GM19455 (cell line): ENCODE measurements around the gene CGB5.
"Not testable (repeated sequence)": the region's sequence is repeated elsewhere in the genome, so short reads cannot be mapped to it uniquely, and the experiment has no call there.

ENCODE experiments used
- ATAC-seq: cut with Tn5 transposase; IDR thresholded peaks from one replicate; pipeline ENCODE4 v1.9.1; 2021; ENCODE audit not compliant: unreplicated experiment

The CGB5 gene

GRCh38 chr19:49056902-49057596, 13.4 kb downstream of the CGB5 start:
- ATAC-seq: not testable (repeated sequence)

DNA sequence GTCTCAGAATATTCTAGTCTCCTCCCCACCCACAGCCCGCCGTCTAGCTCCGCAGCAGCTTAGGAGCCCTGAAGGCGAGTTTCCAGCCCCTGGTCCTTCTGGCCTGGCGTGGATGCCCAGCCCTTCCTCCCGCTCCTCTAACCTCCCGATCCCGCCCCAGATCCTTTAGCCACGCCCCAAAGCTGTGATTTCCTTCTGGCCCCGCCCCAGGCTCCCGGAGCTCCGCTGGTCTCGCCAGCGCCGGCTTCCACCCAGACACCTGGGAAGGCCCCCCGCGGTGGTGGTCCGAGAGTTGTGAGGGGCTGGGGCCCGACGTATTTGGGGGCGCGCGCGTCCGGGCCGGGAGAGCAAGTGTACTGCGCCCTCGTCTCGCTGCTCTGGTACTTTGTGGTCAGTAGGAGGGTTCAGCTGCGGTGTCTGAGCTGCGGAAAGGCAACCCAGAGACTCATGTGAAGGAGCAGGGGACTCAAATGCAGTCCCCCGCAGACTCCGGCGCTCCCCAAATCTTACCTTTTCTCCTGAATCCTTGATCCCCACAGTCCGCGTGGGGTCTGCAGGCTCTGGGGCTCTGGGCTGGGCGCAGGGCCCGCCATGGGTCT, 14.1 kb downstream of the CGB5 start, which contains the start of gene CGB7:
Gene CGB7, minus strand, starts transcription at position 114 of the 599 bp plus-strand sequence. CDS start 2,374 bp downstream, outside the sequence.
- ATAC-seq: no peak

- no peak for ATAC-seq
Observed at GRCh38 chr19:49058562-49058961, 14.9 kb downstream of the CGB5 start.

GRCh38 chr19:49059053-49059452, 15.4 kb downstream of the CGB5 start:
- ATAC-seq: no peak

- no peak for ATAC-seq
Observed at GRCh38 chr19:49061000-49061399, 17.4 kb downstream of the CGB5 start.

- no peak for ATAC-seq
Observed at GRCh38 chr19:49061445-49061844, 17.8 kb downstream of the CGB5 start.

DNA sequence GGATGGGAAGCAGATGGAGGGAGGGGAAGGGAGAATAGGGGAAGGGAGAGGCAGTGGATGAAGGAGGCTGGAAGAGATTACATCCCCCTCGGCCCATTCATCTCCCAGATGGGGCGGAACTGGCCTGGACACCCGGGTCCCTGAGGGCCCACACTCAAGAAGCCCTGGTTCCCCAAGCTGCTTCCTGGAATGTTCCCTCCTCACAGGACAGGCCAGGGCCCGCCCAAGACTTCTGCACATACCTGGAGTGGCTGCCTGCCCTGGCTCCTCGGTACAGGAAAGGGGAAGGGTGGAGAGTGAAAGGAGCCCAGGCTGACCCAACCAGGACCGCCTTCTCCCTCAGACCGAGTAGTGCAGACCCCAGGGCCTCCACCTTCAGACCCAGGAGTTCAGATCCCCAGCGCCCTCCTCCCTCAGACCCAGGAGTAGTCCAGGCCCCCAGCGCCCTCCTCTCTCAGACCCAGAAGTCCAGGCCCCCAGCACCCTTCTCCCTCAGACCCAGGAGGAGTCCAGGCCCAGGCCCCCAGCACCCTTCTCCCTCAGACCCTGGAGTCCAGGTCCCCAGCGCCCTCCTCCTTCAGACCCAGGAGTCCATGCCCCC, 20.5 kb downstream of the CGB5 start:
- no peak for ATAC-seq

GRCh38 chr19:49064768-49065611, 21.3 kb downstream of the CGB5 start, which contains the start of gene NTF4:
TSS of gene NTF4 (minus strand) at chr19:49064818. CDS start at chr19:49061997, 2,821 bp downstream.
- no peak for ATAC-seq

GRCh38 chr19:49065905-49066512, 22.4 kb downstream of the CGB5 start:
- ATAC-seq: no peak

DNA sequence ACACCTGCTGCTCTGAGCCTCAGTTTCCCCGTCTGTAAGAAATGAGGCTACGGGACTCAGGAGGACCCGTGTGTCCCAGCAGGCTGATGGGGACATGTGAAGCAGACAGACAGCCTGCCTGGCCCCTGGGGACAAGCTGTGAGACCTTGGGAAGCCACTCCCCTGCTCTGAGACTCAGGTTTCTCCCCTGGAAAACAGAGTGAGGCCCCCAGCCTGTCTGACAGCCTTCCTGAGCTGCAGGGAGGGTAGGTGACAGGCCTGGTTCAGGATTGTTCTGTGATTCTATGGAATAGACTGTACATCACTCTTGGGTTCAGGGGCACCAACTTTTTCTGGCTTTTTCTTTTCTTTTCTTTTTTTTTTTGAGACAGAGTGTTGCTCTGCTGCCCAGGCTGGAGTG, 23.9 kb downstream of the CGB5 start:
- ATAC-seq: no peak

- ATAC-seq: no peak
Observed at GRCh38 chr19:49069026-49069425, 25.4 kb downstream of the CGB5 start.

- ATAC-seq: no peak
Observed at GRCh38 chr19:49070416-49070815, 26.8 kb downstream of the CGB5 start.

DNA sequence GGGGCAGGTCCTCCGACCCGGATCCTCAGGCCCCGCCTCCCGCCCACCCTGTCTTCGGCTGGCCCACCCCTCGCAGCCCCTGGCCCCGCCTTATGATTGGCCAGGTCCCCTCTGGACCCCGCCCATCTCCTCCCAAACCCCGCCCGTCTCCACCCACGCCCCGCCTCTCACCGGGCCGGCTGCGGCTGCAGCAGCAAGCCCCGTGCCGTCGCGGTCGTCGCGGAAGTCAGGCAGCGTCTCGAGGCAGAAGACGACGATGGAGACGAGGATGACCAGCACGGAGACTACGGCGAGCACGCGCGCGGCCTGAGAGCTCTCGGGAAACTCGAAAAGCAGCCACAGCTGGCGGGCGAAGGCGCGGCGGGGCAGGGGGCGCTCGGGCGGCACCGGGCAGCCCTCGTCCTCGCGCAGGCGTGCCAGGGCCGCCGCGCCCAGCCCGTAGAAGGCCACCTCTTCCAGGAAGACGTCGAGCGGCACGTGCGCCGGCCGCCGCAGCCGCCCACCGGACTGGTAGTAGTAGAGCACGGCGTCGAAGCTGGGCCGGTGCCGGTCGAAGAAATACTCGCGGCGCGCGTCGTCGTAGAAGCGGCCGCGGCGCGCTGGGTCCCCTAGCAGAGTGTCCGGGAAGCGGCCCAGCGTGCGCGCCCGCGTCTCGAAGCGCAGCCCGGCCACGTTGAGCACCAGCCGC, 28.4 kb downstream of the CGB5 start:
- ATAC-seq: no peak

DNA sequence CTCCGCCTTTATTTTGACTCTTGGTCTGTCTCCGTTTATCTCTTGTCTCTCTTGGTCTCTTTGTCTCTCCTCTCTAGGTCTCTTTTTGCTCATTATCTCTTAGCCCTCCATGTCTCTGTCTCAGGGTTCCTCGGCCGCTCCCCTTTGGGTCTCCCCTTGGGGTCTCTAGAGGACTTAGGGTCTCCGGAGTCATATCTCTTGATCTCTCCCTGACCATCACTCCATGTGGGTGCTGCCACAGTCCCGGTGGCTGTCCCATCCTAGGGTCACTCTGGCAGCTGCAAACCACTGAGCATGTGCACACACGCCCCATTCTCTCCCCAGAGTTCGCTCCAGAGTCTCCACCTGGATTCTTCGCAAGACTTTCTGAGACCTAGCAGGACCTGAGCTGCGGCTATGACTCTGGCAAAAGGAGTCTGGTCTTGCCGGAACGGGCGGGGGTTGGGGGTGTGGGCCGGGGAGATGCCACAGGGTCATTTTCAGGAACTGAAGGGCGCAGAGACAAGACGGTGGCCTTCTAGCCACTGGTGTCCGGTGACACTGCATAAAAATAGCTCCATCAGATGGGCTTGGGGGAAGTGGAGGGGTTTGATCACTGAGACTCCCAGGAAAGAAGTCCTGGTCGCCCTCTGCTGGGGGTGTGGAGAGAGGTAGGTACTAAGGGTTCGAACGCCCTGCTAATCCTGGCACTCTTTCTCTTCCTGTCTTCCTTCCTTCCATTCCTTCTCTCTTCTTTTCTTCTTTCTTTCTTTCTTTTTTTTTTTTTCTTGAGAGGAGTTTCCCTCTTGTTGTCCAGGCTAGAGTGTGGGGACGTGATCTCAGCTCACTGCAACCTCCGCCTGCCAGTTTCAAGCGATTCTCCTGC, 30.1 kb downstream of the CGB5 start:
- ATAC-seq: no peak

DNA sequence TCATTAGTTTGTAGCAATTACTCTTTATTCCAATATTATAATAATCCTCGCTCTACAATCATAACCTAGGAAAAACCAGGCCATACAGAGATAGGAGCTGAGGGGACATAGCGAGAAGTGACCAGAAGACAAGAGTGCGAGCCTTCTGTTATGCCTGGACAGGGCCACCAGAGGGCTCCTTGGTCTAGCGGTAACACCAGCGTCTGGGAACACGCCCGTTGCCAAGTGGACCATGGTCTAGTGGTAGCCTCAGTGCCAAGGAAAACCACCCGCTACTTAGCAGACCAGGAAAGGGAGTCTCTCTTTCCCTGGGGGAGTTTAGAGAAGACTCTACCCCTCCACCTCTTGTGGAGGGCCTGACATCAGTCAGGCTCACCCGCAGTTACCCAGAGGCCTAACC, 31.2 kb downstream of the CGB5 start:
- ATAC-seq: not testable (repeated sequence)

GRCh38 chr19:49080392-49080791, 36.7 kb downstream of the CGB5 start:
- no peak for ATAC-seq

DNA sequence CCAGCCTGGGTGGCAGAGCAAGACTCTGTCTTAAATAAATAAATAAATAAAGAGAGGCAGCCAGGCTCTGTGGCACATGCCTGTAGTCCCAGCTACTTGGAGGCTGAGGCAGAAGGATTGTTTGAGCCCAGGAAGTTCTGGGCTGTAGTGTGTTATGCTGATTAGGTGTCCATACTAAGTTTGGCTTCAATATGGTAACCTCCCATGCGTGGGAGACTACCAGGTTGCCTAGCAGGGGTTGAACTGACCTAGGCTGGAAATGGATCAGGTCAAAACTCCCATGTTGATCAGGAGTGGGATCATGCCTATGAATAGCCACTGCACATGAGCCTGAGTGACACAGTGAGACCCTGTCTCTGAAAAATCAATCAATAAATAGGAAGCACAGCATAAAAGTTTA, 37.6 kb downstream of the CGB5 start:
- ATAC-seq: no peak

DNA sequence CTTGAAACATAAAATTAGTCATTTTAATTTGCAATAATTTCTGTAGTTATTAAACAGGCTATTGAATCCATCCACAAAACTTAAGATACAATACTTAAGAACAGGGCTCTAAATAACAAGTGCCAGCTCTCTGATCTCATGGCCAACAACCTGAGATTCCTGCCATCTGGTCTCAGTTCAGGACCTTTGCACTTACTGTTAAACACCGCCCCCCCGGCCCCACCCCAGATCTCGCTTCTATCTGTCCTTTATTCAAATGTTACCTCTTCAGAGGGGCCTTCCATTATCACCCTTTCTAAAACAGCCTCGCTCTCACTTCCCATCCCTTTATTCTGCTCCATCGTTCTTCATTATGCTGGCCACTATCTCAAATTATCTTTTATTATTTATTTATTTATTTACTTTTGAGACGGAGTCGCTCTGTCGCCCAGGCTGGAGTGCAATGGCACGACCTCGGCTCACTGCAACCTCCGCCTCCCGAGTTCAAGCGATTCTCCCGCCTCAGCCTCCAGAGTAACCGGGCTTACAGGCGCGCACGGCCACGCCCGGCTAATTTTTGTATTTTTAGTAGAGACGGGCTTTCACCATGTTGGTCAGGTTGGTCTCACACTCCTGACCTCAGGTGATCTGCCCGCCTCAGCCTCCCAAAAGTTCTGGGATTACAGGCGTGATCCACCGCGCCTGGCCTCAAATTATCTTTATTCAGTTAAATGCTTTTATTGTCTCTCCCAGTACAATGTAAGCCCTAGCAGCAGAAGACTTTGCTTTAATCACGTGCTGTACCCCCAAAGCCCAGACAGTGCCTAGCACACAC, 40.8 kb downstream of the CGB5 start:
- ATAC-seq: no peak
